ENCODE data around the gene RNF157. TPM values are rescaled to one million over a fixed set of nuclear protein-coding genes. Genes with fewer than 3 reads are reported as not detected.

Gene RNF157
- total RNA-seq, 1 experiment from 2014 or later = 29.3 TPM

- H3K4me1 Mint-ChIP-seq (ENCODE audit: low read depth, unreplicated experiment) = peaks cover 6% of the 10 kb centered on the region
- H3K9me3 ChIP-seq = no peaks in the 10 kb centered on the region
- CTCF ChIA-PET = interaction anchor here (0.7 kb wide), 4 partner anchors 90 to 360 kb away, joined by 3 to 7 read pairs (median 4); no protein-coding TSS in a partner anchor
- POLR2A ChIA-PET = no interaction called here
- DNase-seq = no peak
- H3K4me1 ChIP-seq = 0 out of 2 replicates have a peak, but pooled peaks cover 3% of the 10 kb centered on the region
- H3K36me3 ChIP-seq (ENCODE audit: control insufficient read depth, insufficient read depth, low read length) = no peaks in the 10 kb centered on the region; the same call in 1 of the 2 replicates
- H3K27me3 Mint-ChIP-seq (ENCODE audit: insufficient read depth, unreplicated experiment) = no peaks in the 10 kb centered on the region
- H3K9me3 Mint-ChIP-seq (ENCODE audit: unreplicated experiment) = no peaks in the 10 kb centered on the region
- H3K36me3 Mint-ChIP-seq (ENCODE audit: insufficient read depth, unreplicated experiment) = peaks cover 10% of the 10 kb centered on the region
- no peak for TF ChIP-seq CTCF (IDR thresholded peaks at IDR 0.05; ENCODE audit: insufficient read depth in 1 of 2, low read depth in 1 of 2, low read length in 1 of 2, severe bottlenecking in 1 of 2, unreplicated experiment in 1 of 2)
- H3K4me3 Mint-ChIP-seq (ENCODE audit: unreplicated experiment) = no peak overlapping the region
- no peak overlapping the region for H3K27ac Mint-ChIP-seq (ENCODE audit: unreplicated experiment)
- no peak overlapping the region for H3K4me3 ChIP-seq (ENCODE audit: low read depth, low read length)
- no peaks in the 10 kb centered on the region for H3K27me3 ChIP-seq (replicated peaks; ENCODE audit: control insufficient read depth, insufficient read depth, low read length)
- no TSS peak for BruUV-seq (replicated peaks)
- intact Hi-C loops (cut with micrococcal nuclease; ENCODE audit: unreplicated experiment) = no loop called here
Observed at GRCh38 chr17:76148015-76148326, 92.3 kb downstream of the RNF157 start.

GRCh38 chr17:76147211-76148014, 92.9 kb downstream of the RNF157 start:
- Histone ChIP-seq H3K27me3 (replicated peaks; ENCODE audit: control insufficient read depth, insufficient read depth, low read length) (no peaks in the 10 kb centered on the region), H3K9me3 (no peaks in the 10 kb centered on the region), H3K36me3 (ENCODE audit: control insufficient read depth, insufficient read depth, low read length) (no peaks in the 10 kb centered on the region; the same call in 1 of the 2 replicates), H3K4me1 (peaks cover 7% of the 10 kb centered on the region), H3K4me3 (ENCODE audit: low read depth, low read length) (no peak overlapping the region)
- DNase-seq = peak in 1 of 2 experiments; percentile 57
- Mint-ChIP-seq H3K4me3 (ENCODE audit: unreplicated experiment) (no peak overlapping the region), H3K4me1 (ENCODE audit: low read depth, unreplicated experiment) (peaks cover 12% of the 10 kb centered on the region), H3K36me3 (ENCODE audit: insufficient read depth, unreplicated experiment) (peaks cover 10% of the 10 kb centered on the region), H3K27ac (ENCODE audit: unreplicated experiment) (no peak overlapping the region), H3K9me3 (ENCODE audit: unreplicated experiment) (no peaks in the 10 kb centered on the region), H3K27me3 (ENCODE audit: insufficient read depth, unreplicated experiment) (no peaks in the 10 kb centered on the region)
- POLR2A ChIA-PET = no interaction called here
- TF ChIP-seq CTCF (IDR thresholded peaks at IDR 0.05; ENCODE audit: insufficient read depth in 1 of 2, low read depth in 1 of 2, low read length in 1 of 2, severe bottlenecking in 1 of 2, unreplicated experiment in 1 of 2) = peak; percentile 63
- no TSS peak for BruUV-seq (replicated peaks)
- CTCF ChIA-PET = no interaction called here
- intact Hi-C loops (cut with micrococcal nuclease; ENCODE audit: unreplicated experiment) = loop anchor here (1.0 to 2.0 kb wide), 3 partner anchors 15 to 73 kb away; partner anchors contain the start of genes EXOC7 and GALR2

- no peak overlapping the region for H3K4me3 ChIP-seq (ENCODE audit: low read depth, low read length)
- POLR2A ChIA-PET = no interaction called here
- no peak for DNase-seq
Observed at GRCh38 chr17:76146053-76146851, 94.0 kb downstream of the RNF157 start.

More at GRCh38 chr17:76146053-76146851, 94.0 kb downstream of the RNF157 start:
- Mint-ChIP-seq H3K27ac (ENCODE audit: unreplicated experiment) (peak overlapping the region; percentile 58), H3K9me3 (ENCODE audit: unreplicated experiment) (no peaks in the 10 kb centered on the region), H3K4me3 (ENCODE audit: unreplicated experiment) (no peak overlapping the region), H3K27me3 (ENCODE audit: insufficient read depth, unreplicated experiment) (no peaks in the 10 kb centered on the region), H3K4me1 (ENCODE audit: low read depth, unreplicated experiment) (peaks cover 16% of the 10 kb centered on the region), H3K36me3 (ENCODE audit: insufficient read depth, unreplicated experiment) (peaks cover 19% of the 10 kb centered on the region)
- CTCF ChIA-PET = interaction anchor here (6.2 kb wide), 1 partner anchor 13 kb away, joined by 57 read pairs; no protein-coding TSS in a partner anchor
- TF ChIP-seq CTCF (IDR thresholded peaks at IDR 0.05; ENCODE audit: insufficient read depth in 1 of 2, low read depth in 1 of 2, low read length in 1 of 2, severe bottlenecking in 1 of 2, unreplicated experiment in 1 of 2) = no peak
- no peaks in the 10 kb centered on the region for H3K9me3 ChIP-seq
- H3K27me3 ChIP-seq (replicated peaks; ENCODE audit: control insufficient read depth, insufficient read depth, low read length) = no peaks in the 10 kb centered on the region
- no peaks in the 10 kb centered on the region; the same call in 1 of the 2 replicates for H3K36me3 ChIP-seq (ENCODE audit: control insufficient read depth, insufficient read depth, low read length)
- peaks cover 17% of the 10 kb centered on the region for H3K4me1 ChIP-seq
- intact Hi-C loops (cut with micrococcal nuclease; ENCODE audit: unreplicated experiment) = loop anchor here (2.0 kb wide), 2 partner anchors 43 to 71 kb away; partner anchors contain the start of genes EXOC7 and GALR2
- no TSS peak for BruUV-seq (replicated peaks)

Measured in Caco-2 (cell line).